OCI-LY1 (cell line): Measurements from ENCODE around the gene MIB2.
"Not testable (repeated sequence)": the region's sequence is repeated elsewhere in the genome, so short reads cannot be mapped to it uniquely, and the experiment has no call there.

Source experiments
- EZH2 ChIP-seq: fragments of 200-600 bp; sonication (generic), shearing (Covaris generic); IDR thresholded peaks from 2 replicates; pipeline ENCODE4 v1.8.0; 2017; ENCODE audit warnings: borderline replicate concordance, mixed run types, mild to moderate bottlenecking, antibody characterized with exemption, low read length, moderate library complexity, mixed read lengths
- TF ChIP-seq, protein P1 (sequence below): fragments of 200-600 bp; sonication (generic), shearing (Covaris generic); IDR thresholded peaks from 2 replicates; pipeline ENCODE4 v1.5.1; 2017; ENCODE audit warnings: mild to moderate bottlenecking, antibody characterized with exemption, low read length, moderate library complexity, mixed read lengths

DNA sequence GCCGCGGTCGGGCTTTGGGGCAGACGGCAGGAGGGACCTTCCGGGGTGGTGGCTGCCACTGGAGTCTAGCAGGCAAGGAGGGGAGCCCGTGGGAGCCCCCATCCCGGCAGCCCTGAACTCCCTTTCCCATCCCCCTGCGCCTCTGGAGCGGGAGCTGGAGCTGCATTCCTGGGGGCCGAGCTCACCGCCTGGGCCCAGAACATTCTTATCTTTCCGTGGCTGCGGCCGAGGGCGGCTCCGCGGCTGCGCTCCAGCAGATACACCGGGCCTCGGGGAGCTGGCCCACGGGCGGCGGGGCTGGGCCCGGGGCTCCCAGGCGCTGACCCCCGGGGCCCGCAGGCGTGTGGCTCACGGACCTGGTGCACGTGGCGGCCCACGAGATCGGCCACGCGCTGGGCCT lies 18.1 kb downstream of the MIB2 start:
- TF ChIP-seq, protein P1, sequence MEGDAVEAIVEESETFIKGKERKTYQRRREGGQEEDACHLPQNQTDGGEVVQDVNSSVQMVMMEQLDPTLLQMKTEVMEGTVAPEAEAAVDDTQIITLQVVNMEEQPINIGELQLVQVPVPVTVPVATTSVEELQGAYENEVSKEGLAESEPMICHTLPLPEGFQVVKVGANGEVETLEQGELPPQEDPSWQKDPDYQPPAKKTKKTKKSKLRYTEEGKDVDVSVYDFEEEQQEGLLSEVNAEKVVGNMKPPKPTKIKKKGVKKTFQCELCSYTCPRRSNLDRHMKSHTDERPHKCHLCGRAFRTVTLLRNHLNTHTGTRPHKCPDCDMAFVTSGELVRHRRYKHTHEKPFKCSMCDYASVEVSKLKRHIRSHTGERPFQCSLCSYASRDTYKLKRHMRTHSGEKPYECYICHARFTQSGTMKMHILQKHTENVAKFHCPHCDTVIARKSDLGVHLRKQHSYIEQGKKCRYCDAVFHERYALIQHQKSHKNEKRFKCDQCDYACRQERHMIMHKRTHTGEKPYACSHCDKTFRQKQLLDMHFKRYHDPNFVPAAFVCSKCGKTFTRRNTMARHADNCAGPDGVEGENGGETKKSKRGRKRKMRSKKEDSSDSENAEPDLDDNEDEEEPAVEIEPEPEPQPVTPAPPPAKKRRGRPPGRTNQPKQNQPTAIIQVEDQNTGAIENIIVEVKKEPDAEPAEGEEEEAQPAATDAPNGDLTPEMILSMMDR, result not testable (repeated sequence)
- TF ChIP-seq EZH2, result not testable (repeated sequence)
